Non-pigmented ciliary epithelial cell (primary cell): ENCODE measurements around the gene HSD17B12.

ENCODE experiments used
- DNase-seq: peaks from one replicate; pipeline ENCODE4 v3.0.0-alpha.2; 2010; ENCODE audit warnings: low read depth

Gene HSD17B12

DNA sequence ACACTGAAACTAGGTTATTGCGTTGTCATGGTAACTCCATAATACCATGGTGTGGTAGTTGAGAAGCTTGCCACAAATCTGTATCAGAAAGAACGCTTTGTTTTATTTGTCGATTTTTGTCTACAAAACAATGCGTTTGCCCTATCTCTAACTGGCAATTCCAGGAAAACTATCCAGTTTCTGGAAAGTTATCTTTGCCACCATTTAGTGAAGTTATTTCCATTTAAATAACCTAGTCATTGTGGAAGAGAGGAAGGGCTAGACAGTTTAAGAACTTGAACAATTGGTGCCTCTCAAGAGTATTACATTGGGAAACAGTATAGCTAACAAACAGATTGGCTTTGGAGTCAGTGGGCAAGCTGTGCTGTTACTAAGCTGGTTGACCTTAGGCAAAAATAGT lies 7.9 kb downstream of the HSD17B12 start:
- DNase-seq: no peak

DNA sequence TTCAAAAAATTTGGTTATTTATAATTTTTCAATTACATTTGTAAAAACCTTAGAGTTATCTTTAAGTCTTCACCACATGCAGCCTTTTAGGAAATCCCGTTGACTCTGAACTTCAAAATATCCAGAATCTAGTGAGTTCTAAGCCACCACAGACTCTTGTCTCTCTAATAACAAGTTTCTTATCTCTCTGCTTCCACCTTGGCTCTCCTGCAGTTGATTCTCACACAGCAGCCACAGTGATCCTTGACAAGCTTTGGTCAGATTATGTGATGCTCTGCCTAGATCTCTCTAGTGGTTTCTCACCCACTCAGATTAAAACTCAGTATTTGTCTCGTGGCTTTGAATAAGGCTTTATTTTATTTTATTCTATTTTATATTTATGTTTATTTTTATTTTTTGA lies 8.6 kb downstream of the HSD17B12 start:
- no peak for DNase-seq

DNA sequence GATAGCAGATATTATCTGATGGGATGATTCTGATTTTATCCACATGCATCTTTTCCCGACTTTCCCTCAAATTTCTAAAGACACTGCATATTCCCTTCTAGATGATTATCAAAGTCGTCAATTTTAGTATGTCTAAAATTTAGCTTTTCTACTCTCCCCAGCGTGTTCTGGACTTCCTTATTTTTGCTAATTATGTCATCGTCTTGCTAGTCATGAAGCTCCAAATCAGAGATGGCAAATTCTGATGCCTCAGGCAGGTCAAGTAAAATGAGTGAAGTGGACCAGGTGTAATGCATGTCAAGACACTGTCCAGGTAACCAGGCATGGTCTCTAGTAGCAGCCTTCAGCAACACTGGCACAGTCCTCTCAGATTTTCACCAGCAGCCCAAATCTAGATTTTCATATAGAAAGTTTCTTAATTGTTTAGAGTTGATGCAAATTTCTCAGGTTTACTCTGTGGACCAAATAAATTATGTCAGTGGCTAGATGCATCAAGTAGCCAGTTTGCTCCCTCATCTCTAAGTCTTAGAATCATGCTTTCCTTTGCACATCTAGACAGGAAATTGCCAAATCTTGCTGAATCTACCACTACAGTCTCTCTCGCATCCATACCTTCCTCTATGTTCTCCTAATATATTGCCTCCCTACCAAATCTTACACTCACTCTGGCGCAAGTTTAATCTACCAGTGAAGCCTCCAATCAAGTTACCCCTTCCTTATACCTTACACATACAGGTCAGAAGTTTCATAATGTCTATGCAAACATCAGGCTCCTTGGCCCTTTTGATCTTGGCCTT lies 10.6 kb downstream of the HSD17B12 start:
- no peak for DNase-seq

DNA sequence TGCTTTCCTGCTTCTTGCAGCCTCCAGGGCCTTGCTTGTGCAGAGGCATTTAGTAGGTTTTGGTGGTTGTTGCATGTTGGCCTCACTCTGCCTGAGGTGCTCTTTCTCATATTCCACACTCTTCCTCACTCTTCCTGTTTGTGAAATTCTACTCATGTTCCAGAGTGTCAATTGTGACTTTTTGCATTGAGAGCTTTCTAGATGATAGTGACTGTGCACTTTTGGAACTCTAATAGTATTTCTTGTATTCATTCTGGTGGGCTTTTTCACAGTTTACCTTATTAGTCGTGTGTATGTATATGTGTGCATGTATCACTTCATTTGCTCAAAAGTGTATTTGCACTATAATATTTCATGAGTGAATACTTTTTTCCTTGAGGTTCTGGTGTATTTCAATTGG lies 11.3 kb downstream of the HSD17B12 start:
- no peak for DNase-seq

DNA sequence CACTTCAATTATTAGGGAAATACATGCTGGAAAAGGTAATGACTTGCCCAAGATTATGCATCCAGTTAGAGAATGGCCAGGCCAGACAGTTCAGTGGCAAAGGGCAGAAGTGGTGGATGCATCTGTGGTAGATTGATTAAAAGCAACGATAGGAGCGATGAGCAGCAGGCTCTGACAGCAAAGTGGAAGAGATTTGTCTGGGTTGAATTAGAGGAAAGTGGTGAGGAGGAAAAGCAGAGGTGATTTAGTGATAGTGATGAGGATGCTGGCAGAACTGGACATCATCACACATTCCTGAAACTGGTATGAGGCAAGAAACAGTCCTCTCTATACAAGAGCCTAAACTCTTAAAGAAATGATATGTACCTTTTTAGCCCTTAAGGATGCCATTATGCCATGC lies 12.5 kb downstream of the HSD17B12 start:
- DNase-seq: no peak

DNA sequence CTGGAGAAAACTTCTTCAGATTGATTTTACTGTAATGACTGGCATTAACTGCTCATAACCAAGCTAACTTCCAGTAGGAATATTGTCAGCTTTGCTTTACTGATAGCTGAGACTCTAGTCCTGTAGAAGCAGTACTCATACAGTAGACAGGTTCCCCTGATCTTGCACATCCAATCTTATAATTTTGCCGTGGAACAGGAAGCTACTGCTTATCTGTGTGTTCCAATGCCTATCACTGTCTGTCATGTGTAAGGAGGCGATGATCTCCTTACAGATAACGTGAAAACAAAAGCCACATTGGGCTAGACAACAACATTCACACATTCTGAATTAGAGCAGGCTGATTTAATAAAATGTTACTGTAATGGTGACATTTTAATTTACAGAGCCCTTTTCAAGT lies 13.2 kb downstream of the HSD17B12 start:
- DNase-seq: no peak

DNA sequence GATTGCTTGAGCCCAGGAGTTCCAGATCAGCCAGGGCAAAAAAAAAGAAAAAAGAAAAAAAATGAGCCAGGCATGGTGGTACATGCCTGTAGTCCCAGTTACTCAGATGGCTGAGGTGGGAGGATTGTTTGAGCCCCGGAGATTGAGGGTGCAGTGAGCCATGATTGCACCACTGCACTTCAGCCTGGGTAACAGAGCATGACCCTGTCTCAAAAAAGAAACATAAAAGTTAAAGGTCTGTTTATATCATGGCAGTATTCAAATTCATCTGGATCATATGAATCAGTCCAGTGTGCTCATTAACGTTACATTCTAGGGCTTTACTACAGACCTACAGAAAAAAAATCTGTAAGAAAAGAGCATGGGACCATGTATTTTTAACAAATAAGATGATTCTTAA lies 13.9 kb downstream of the HSD17B12 start:
- no peak for DNase-seq

DNA sequence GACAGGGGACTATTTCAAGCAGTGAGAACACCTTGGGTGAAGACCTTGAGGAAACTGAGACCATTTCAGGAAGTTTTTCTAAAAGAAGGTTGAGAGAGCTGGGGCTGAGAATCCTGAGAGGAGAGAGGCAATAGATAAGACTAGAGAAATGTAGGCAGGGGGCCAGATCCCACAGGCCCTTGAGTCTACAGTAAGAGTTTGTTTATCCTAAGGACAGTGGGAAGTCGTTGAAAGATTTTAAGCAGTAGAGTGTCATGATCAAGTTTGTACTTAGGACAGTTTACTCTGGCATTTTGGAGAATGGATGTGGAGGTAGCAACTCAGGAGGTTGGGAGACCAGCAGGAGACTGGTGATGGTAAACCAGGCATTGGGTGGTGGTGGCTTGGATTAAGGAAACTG lies 17.1 kb downstream of the HSD17B12 start:
- no peak for DNase-seq

DNA sequence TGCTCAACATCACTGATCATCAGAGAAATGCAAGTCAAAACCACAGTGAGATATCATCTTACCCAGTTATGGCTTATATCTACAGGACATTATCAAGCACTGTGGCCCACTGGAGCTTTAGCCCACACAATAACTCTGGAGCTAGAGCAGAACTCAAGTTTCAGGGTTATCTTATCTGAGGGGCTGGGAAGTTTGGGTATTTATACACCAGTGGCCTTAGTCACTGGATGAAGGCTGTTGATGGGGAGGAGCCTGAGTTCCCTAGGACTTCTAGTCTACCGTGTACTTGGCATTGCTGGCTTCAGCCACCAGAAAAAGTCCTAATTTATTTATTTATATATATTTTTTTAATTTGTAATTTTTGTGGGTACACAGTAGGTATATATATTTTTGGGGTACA lies 19.3 kb downstream of the HSD17B12 start:
- DNase-seq: no peak

DNA sequence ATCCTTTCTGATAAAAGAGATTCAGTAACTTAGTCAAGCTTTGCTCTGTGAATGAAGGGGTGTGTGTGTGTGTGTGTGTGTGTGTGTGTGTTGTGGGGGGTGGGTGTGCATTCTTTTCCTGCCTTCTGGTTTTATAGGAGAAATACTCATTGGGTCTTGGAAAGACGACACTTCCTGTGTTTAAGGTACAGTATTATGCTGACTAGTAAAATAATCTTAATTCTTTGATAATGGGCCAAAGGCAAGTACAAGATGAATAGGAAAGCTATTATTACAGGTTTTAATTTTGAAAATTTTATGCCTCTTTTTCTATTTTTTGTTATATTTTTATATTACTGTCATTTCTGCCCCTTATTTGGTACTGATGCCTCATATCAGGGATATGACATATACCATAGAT lies 26.1 kb downstream of the HSD17B12 start:
- DNase-seq: no peak

DNA sequence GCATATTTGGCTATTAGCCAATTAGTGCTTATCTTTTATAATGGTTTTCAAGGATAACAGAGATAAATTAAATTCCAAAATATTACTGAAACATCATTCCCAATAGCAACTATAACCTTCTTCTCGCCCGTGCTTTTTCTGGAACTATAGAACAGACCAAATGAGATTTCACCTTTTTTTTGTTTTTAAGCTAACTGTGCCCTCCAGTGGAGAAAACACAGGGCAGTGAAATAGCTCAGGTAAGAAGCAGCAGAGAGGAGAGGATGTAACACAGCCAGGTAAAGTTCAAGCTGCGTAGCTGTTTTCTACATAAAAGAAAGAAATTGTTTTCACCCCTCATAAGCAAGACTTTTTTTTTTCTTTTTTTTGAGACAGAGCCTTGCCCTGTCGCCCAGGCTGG lies 28.2 kb downstream of the HSD17B12 start:
- DNase-seq: no peak

DNA sequence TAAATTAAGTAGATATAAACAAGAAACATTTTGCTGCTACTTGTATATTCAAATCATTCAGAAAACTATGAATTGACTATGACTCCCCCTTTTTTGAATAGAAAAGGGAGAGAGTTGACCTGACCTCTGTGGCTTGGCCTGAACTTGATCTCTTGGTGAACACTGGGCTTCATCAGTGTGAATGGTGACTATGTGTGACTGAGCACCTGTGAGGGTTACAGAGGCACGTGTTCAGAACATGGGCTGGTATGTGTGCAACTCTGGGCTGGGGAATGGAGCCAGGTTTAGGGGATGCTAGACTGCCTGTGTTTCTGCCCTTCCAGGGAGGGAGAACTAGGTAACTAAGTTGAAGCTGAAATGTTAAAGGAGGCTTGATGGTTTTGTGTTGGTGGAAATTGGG lies 29.2 kb downstream of the HSD17B12 start:
- DNase-seq: no peak

DNA sequence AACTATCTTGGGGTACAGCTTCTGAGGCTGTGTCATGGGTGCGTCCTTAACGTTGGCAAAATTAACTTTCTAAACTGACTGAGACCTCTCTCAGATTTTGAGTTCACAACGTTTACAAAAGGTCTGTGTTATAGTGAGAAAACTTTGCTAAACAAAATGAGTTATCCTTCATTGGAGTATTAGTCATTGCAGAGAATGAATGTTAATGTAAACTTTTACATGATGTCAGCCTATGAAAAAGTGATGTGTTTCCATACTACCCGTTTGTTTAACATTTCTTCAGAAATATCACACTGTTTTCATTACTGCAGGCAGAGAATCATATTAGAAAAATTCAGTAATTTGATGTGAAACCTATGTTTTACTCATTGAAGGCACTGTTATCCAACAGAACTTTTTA lies 32.1 kb downstream of the HSD17B12 start:
- DNase-seq: no peak

DNA sequence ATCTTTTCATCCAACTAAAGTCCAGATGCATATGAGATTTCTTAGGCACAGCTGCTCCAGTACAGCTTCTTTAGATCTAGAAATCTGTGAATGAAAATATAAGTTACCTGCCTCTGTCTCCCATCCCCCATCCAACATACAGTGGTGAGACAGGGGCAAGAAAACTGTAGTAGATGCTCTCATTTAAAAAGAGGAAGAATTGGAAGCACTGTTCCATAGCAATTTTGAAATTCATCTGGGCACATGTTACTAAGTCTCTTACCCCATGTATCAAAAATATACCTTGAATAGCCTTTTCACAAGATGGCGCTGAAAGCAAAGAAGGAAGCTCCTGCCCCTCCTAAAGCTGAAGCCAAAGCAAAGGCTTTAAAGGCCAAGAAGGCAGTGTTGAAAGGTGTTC lies 37.8 kb downstream of the HSD17B12 start:
- no peak for DNase-seq

DNA sequence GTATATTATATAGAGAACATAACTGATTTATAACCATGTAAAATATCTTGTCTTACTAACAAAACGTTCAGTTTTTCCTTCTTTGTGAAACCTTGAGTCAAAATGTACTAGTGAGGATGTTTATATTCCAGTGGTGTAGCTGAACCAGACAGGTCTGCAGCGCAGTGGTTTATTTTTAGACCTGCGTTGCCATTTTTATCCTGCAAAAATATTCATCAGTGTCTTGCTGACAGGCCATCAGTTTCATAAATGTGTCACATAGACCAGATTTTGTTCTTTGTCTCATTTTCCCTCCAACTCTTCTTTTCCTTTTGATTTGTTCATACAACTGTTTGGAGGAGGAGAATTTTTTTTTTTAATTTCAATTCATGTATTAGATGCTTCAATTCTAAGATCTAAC lies 43.1 kb downstream of the HSD17B12 start:
- no peak for DNase-seq

DNA sequence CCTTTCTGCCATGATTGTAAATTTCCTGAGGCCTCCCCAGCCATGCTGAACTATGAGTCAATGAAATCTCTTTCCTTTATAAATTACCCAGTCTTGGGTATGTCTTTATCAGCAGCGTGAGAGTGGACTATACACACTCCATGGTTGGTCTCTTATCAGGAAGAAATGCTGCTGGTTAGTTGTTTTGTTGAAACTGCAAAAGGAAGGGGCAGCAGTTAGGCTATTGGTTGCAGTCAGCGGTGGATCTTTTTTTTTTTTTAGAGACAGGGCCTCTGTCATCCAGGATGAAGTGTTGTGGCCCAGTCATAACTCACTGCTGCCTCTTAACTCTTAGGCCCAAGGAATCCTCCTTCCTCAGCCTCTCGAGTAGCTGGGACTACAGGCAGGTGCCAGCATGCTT lies 51.7 kb downstream of the HSD17B12 start:
- DNase-seq: no peak

DNA sequence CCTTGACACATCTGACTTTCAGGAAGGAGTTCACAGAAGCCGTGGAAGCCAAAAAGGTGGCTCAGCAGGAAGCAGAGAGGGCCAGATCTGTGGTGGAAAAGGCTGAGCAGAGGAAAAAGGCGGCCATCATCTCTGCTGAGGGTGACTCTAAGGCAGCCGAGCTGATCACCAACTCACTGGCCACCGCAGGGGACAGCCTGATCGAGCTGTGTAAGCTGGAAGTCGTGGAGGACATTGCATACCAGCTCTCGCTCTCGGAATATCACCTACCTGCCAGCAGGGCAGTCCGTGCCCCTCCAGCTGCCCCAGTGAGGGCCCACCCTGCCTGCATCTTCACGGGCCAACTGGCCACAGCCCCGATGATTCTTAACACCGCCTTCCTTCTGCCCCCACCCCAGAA lies 53.7 kb downstream of the HSD17B12 start:
- DNase-seq: no peak

DNA sequence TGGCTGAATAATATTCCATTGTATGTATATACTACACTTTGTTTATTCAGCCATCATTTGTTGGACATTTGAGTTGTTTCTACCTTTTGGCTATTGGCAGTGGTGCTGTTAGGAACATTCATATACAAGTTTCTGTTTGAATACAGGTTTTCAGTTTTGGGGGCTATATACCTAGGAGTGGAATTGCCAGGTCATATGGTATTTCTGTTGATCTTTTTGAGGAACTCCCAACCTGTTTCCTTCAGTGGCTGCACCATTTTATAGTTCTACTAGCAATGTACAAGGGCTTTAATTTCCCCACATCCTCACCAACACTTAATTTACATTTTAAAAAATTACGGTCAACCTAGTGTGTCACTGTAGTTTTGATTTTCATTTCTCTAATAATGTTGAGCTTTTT lies 54.6 kb downstream of the HSD17B12 start:
- DNase-seq: no peak

DNA sequence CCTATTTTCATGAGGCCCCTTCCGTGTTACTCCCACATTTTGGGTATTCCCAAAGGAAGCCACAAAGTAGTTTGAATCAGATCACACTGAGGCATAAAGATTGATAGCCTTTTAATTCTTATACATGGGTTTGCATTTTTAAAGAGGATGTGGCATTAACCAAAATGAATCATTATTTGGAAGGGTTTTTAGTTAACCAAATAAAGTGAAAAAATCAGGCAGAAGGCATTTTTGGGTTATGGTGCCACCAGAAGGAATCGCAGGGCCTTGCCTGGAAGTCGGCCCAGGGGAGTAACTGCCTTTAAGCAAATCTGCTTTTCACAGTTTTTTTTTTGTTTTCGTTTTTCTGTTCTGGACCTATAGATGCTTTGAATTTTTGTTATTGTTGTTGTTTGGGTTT lies 55.4 kb downstream of the HSD17B12 start:
- DNase-seq: no peak

DNA sequence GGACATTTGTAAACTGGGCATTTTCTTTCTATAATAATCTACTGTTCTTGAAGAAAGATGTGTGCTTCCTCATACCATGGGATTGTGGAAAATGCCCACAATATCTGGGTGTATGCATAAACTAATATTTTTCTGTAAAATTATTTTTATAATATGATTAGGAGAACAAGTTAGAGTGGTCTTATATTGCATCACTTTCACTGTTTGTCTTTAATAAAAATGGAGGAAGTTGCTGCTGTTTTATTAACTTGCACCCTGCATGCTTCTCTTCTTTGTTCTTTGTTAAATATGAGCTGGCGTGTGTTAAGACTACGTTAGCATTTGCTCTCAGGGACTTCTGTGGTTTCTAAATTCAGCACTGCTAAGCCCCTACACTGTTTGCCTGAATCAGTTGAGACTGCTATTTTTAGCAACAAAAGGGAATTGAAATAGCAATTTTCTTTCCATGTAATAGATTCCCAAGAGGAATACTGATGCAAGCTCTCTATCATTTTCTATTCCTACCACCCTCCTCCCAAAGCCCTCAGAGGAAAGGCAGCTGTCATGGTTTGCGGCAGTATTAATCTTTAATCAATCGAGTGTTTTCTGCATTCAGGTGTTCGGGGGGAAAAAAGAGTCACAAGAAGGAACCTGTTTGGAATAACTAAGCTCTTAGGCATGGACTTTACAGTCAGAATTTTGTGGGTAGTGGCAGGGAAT lies 56.1 kb downstream of the HSD17B12 start:
- DNase-seq: no peak

DNA sequence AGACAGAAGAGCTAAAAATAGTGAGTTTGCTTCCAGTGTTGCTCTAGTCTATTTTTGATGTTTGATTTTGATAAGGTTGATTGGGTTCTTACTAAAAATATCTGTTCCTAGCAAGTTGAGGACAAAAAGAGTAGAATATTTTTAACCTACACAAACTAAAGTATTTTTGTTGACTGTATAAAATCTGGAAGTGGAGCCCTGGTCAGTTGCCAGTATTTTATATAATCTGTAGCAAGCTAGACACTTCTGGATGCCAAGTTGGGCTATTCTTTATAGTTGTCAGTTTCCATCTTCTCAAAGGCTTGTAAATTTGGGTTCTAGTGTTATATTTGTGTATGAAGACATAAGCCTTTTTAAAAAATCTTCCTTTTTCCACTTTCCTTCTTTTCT lies 56.7 kb downstream of the HSD17B12 start:
- DNase-seq: no peak

DNA sequence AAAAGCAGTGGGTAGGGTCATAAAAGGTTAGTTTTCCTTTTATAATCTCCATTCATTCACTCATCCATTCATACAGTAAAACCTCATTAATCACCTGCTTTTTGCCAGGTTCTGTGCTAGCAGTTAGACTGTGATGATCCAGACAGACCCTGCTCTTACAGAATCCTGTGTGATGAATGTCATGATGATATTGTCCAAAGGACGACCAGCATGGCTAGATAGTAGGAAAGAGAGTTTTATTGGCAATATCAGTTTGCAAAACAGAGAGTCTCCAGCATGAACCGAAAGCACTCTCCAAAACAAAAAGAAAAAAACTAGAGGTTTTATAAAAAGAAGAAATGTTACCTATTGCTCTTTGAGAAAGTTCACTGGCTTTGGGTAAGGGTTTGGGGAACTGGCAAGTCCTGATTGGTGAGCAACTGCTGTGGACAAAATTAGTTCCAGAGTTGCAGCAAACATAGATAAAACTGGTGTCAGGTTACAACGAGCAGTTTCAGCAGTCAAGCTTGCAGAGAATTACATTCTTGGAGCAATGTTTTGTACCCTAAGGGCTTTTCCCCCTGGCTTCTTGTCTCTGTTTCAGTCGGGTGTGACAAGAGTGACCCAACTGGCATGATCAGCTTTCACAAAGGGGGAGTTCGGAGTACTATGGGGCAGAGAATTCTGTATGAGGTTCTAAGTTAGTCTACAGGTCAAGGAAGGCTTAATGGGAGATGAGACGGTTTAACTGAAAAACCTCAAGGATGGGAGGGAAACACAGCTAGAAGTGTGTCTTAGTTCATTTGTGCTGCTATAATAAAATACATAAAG lies 58.3 kb downstream of the HSD17B12 start:
- peak; percentile 64 for DNase-seq

DNA sequence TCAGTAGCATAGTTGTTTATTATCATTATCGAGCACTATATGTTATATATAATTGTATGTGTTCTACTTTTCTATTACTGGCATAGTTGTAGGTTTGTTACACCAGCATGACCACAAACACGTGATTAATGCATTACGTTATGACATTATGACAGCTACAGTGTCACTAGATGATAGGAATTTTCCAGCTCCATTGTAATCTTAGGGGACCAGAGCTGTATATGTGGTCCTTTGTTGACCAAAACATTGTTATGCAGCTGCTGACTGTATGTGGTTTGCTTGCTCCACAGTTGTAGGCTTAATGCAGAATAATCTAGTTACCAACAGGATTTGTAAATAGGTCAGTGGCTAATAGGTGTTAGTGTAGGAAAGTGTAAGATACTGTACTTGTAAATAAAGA lies 66.1 kb downstream of the HSD17B12 start:
- no peak for DNase-seq
